GM12873 (cell line): ENCODE measurements around the gene CDK17.

Experiments used
- TF ChIP-seq, protein P1 (sequence below): IDR thresholded peaks from 2 replicates; pipeline ENCODE4 v1.5.1; 2012; ENCODE audit warnings: low read depth, mild to moderate bottlenecking, moderate library complexity, low read length, control low read depth; ENCODE audit not compliant: insufficient read depth; ENCODE audit errors: missing control alignments

CDK17 gene

DNA sequence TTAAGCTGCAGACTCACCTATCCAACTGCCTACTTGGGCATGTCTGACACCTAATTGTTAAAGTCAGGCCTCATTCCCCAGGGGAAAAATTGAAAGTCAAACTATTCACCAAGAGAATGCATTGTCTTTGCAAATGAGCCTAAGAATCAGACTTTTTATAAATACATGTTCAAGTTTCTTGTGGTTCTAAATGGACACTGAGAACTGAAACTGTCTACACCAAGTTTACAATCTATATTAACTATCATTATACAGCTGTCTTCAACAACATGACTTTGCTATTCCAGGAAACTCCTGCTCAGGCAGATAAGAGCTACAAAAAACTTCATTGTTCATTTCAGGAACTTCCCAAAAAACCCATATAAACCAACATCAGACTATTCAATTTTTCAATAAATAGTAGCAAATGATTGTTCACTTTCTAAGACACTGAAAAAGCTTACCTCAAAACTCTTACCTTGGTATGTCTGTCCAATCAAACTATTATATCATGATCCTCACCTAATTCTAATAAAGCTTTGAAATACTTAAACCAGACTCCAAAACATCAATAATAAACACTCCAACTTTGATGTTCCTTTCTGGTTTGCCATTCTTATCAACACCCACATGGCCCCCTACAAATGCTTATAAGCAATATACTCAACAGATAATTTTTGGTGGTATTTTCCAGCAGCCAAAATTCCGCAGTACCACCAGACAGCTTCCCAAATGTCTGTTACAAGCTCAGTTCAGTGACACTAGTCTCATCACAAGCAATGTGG, 24.2 kb downstream of the CDK17 start:
- TF ChIP-seq, protein P1, sequence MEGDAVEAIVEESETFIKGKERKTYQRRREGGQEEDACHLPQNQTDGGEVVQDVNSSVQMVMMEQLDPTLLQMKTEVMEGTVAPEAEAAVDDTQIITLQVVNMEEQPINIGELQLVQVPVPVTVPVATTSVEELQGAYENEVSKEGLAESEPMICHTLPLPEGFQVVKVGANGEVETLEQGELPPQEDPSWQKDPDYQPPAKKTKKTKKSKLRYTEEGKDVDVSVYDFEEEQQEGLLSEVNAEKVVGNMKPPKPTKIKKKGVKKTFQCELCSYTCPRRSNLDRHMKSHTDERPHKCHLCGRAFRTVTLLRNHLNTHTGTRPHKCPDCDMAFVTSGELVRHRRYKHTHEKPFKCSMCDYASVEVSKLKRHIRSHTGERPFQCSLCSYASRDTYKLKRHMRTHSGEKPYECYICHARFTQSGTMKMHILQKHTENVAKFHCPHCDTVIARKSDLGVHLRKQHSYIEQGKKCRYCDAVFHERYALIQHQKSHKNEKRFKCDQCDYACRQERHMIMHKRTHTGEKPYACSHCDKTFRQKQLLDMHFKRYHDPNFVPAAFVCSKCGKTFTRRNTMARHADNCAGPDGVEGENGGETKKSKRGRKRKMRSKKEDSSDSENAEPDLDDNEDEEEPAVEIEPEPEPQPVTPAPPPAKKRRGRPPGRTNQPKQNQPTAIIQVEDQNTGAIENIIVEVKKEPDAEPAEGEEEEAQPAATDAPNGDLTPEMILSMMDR = no peak

- TF ChIP-seq, protein P1 = no peak
These were observed 25.1 kb downstream of the CDK17 start for GRCh38 chr12:96375170-96375569.

- TF ChIP-seq, protein P1 = no peak
These were observed 28.2 kb downstream of the CDK17 start for GRCh38 chr12:96371790-96372699.

GRCh38 chr12:96371138-96371789, 29.0 kb downstream of the CDK17 start:
- TF ChIP-seq, protein P1 = no peak

DNA sequence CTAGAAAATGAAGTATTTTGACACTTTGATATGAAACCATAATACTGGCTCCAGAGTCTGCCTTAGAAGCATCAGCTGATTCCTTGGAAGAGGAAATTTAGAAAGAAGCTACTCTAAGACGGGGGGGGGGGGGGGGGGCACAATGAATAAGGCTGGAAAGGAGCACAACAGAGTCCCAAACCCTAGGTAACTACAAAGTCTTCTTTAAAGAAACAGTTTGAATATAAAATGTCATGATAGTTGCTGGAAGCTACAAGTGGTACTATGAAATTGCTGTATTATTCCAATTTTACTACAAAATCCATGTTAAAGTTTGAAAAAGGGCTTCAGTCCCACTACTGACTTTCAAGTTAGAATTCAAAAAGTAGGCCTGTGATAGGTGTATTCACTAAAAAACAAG, 31.6 kb downstream of the CDK17 start:
- TF ChIP-seq, protein P1 = no peak

DNA sequence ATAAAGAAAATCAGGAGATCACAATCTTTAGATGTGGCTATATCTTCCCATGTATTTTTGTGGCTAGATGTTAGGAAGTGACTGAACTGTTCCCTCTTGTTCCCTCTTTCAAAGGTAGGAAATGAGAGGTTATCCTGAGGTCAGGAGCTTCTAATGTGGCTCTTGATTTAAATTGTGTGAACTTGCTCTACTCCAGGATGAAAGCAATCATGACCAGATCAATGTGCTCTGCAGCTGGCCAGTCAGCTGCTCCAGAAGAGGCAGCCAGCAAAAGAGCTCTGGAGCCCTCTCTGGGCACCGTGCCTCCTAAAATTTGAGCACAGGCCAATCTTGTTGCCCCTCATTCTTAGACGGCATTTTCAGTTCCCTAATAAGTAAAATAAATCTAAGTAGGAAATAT, 32.0 kb downstream of the CDK17 start:
- TF ChIP-seq, protein P1 = no peak

DNA sequence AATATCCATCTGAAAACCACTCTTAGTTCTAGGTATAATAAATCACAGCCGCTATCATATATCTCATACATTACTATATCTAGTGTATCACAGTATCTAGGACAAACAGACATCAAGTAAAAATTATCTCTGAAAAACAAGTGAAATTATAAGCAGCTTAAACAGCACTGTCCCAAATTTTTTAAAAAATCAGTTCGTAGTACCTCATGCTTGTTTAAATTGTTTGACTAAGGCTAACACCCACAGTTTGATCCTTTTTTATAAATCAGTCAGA, 33.9 kb downstream of the CDK17 start:
- TF ChIP-seq, protein P1 = no peak
